ENCODE measurements around the gene CAPS. TPM values are rescaled to one million over a fixed set of nuclear protein-coding genes. Genes with fewer than 3 reads are reported as not detected.

CAPS gene
- total RNA-seq, 1 experiment from 2014 or later, result 32.0 TPM

- Histone ChIP-seq H3K27me3 (ENCODE audit: insufficient read depth, low read depth) (no peaks in the 10 kb centered on the region), H3K27ac (no peak overlapping the region), H3K4me1 (replicated peaks; ENCODE audit: insufficient read depth) (no peaks in the 10 kb centered on the region), H2AFZ (no peak overlapping the region), H3K36me3 (ENCODE audit: low read depth) (no peaks in the 10 kb centered on the region), H3K4me3 (no peak overlapping the region), H3F3A (ENCODE audit: insufficient read depth, low read depth) (no peaks in the 10 kb centered on the region), H3K9me2 (ENCODE audit: insufficient read depth) (no peaks in the 10 kb centered on the region), H4K20me1 (ENCODE audit: insufficient read depth) (peaks cover 17% of the 10 kb centered on the region), H3K4me2 (no peak overlapping the region), H3K9me3 (ENCODE audit: insufficient read depth, low read depth) (no peaks in the 10 kb centered on the region), H3K79me2 (ENCODE audit: low read depth) (peaks cover 24% of the 10 kb centered on the region)
- BruUV-seq (replicated peaks), result no TSS peak
- ChIA-PET POLR2A (ENCODE audit: unreplicated experiment) (no interaction called here), CTCF (no interaction called here)
- DNase-seq, result no peak
- TF ChIP-seq CTCF (conservative IDR thresholded peaks at IDR 0.05), result no peak
- no peak for TF ChIP-seq EZH2 (IDR thresholded peaks at IDR 0.05; ENCODE audit: low read depth)
- intact Hi-C loops (cut with micrococcal nuclease; ENCODE audit: unreplicated experiment), result no loop called here
Observed at GRCh38 chr19:5950741-5951140, 36.7 kb downstream of the CAPS start.

- H4K20me1 ChIP-seq (ENCODE audit: insufficient read depth), result peaks cover 20% of the 10 kb centered on the region
- no peaks in the 10 kb centered on the region for H3K36me3 ChIP-seq (ENCODE audit: low read depth)
- BruUV-seq (replicated peaks), result no TSS peak
- H3K79me2 ChIP-seq (ENCODE audit: low read depth), result peaks cover 26% of the 10 kb centered on the region
- intact Hi-C loops (cut with micrococcal nuclease; ENCODE audit: unreplicated experiment), result no loop called here
- H3K4me2 ChIP-seq, result no peak overlapping the region
- ChIA-PET POLR2A (ENCODE audit: unreplicated experiment) (no interaction called here), CTCF (no interaction called here)
- no peak overlapping the region for H2AFZ ChIP-seq
- no peaks in the 10 kb centered on the region for H3K9me3 ChIP-seq (ENCODE audit: insufficient read depth, low read depth)
- H3K27ac ChIP-seq, result no peak overlapping the region
- no peaks in the 10 kb centered on the region for H3K27me3 ChIP-seq (ENCODE audit: insufficient read depth, low read depth)
- no peak overlapping the region for H3K4me3 ChIP-seq
- H3K4me1 ChIP-seq (replicated peaks; ENCODE audit: insufficient read depth), result no peaks in the 10 kb centered on the region
- H3K9me2 ChIP-seq (ENCODE audit: insufficient read depth), result no peaks in the 10 kb centered on the region
- no peak for DNase-seq
- TF ChIP-seq EZH2 (IDR thresholded peaks at IDR 0.05; ENCODE audit: low read depth) (no peak), CTCF (conservative IDR thresholded peaks at IDR 0.05) (no peak)
- no peaks in the 10 kb centered on the region for H3F3A ChIP-seq (ENCODE audit: insufficient read depth, low read depth)
Observed at GRCh38 chr19:5951338-5951861, 37.3 kb downstream of the CAPS start.

- Histone ChIP-seq H4K20me1 (ENCODE audit: insufficient read depth) (peaks cover 20% of the 10 kb centered on the region), H3K4me2 (no peak overlapping the region), H3K9me2 (ENCODE audit: insufficient read depth) (no peaks in the 10 kb centered on the region), H3K9me3 (ENCODE audit: insufficient read depth, low read depth) (no peaks in the 10 kb centered on the region), H3K4me3 (no peak overlapping the region), H3K36me3 (ENCODE audit: low read depth) (no peaks in the 10 kb centered on the region), H3K79me2 (ENCODE audit: low read depth) (peaks cover 29% of the 10 kb centered on the region), H2AFZ (no peak overlapping the region), H3K4me1 (replicated peaks; ENCODE audit: insufficient read depth) (no peaks in the 10 kb centered on the region), H3K27me3 (ENCODE audit: insufficient read depth, low read depth) (no peaks in the 10 kb centered on the region), H3K27ac (no peak overlapping the region), H3F3A (ENCODE audit: insufficient read depth, low read depth) (no peaks in the 10 kb centered on the region)
- DNase-seq, result no peak
- no peak for TF ChIP-seq CTCF (conservative IDR thresholded peaks at IDR 0.05)
- TF ChIP-seq EZH2 (IDR thresholded peaks at IDR 0.05; ENCODE audit: low read depth), result no peak
- POLR2A ChIA-PET (ENCODE audit: unreplicated experiment), result no interaction called here
- CTCF ChIA-PET, result no interaction called here
- no TSS peak for BruUV-seq (replicated peaks)
- intact Hi-C loops (cut with micrococcal nuclease; ENCODE audit: unreplicated experiment), result no loop called here
Observed at GRCh38 chr19:5952193-5953029, 38.4 kb downstream of the CAPS start.
